H7 (cell line): Measurements from ENCODE around the gene AVP. TPM values are rescaled to one million over a fixed set of nuclear protein-coding genes. Genes with fewer than 3 reads are reported as not detected.
"Not testable (repeated sequence)": the region's sequence is repeated elsewhere in the genome, so short reads cannot be mapped to it uniquely, and the experiment has no call there.

ENCODE experiments used
- DNase-seq: peaks from one replicate; pipeline ENCODE4 v3.0.0; 2012
- H3K27me3 ChIP-seq: 2 replicates; pipeline ENCODE4 v1.6.0; 2011; ENCODE audit warnings: mild to moderate bottlenecking, low read length; ENCODE audit not compliant: control insufficient read depth, insufficient read depth
- H3K36me3 ChIP-seq: replicated peaks from 2 replicates; pipeline ENCODE4 v1.5.1; 2011; ENCODE audit warnings: low read length; ENCODE audit not compliant: control insufficient read depth, insufficient read depth
- H3K4me3 ChIP-seq: 2 replicates; pipeline ENCODE4 v1.5.1; 2011; ENCODE audit warnings: low read depth, mild to moderate bottlenecking, control low read depth, low read length, moderate library complexity; ENCODE audit not compliant: insufficient read depth
- total RNA-seq: library from RNA; depleted of rRNA; stranded (reverse); fragments of >200 nt; shearing (Covaris generic); gene quantifications from 2 replicates; pipeline ENCODE4 v1.2.3, GENCODE V29; 2014; rRNA removed

Gene AVP, protein sequence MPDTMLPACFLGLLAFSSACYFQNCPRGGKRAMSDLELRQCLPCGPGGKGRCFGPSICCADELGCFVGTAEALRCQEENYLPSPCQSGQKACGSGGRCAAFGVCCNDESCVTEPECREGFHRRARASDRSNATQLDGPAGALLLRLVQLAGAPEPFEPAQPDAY
- total RNA-seq = not detected in 2 replicates

DNA sequence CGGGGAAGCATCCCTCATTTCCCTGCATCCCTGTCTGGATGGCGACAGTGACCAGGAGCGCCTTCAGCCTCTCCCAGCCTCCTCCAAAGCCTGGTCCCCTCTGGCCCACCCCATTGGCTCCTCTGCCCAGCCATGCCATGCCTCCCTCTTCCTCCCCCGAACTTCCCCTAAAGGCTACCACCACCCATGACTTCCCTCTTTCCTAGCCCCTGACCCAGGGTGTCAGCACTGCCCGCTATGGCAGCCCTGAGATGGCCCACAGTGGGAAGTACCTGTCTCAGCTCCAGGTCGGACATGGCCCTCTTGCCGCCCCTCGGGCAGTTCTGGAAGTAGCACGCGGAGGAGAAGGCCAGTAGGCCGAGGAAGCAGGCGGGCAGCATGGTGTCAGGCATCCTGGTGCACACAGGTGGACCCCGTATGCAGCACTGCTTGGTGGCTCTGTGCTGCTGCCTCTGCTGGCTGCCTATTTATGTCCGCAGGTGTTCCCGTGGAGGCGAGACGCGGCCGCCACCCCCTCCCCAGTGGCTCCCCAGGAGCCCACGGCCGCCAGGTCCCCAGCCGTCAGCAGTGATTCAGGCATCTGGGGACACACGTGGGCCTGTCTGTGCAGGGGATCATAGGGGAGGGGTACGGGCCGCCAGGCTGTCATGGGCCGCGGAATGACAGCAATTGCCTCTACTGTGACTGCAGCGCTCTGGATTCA lies at the start of gene AVP:
Gene AVP, minus strand, starts transcription at position 442 of the 703 bp plus-strand sequence. Its CDS starts 50 bp downstream, at position 392.
- no peaks in the 10 kb centered on the region for H3K36me3 ChIP-seq
- H3K4me3 ChIP-seq = no peak within 1 kb of the TSS; the same call in 1 of the 2 replicates
- peaks cover 45% of the 10 kb centered on the region for H3K27me3 ChIP-seq
- DNase-seq = peak; percentile 66

DNA sequence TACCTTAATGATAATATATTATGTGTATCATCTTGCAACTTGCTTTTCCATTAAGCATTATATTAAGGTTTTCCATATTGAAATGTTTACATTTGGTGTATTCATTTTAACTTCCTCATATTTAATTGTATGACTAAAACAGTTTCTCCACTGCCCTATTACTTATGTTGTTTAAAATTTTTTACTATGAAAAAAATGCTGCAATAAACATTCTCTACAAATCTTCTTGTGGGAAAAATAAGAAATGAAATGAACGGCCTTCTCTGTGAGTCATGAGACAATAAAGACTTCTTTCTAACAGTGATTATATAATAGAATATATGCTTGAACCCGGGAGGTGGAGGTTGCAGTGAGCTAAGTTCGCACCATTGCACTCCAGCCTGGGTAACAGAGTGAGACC lies 49.6 kb upstream of the AVP start:
- no peak for DNase-seq
- no peak overlapping the region for H3K4me3 ChIP-seq
- H3K36me3 ChIP-seq = no peaks in the 10 kb centered on the region
- no peaks in the 10 kb centered on the region for H3K27me3 ChIP-seq

DNA sequence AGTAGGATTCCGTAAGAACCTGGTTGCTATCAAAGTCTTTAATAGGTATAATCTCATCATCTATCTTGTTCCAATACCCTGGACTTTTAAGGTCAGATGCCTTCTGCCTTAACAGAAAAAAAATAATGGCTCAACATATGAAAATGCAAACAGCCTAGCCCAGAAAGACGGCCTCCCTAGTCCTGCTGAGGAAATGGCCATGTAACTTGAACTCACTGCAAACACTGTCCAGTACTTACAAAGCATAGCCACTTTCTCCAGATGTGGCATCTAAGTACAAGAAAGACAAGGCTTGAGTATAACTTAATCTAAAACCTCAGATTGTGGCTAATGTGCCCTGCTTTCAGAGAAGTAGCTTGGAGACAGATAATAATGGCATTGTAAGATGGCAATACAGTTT lies 48.6 kb upstream of the AVP start:
- no peak overlapping the region for H3K4me3 ChIP-seq
- H3K27me3 ChIP-seq = no peaks in the 10 kb centered on the region
- H3K36me3 ChIP-seq = no peaks in the 10 kb centered on the region
- DNase-seq = no peak

DNA sequence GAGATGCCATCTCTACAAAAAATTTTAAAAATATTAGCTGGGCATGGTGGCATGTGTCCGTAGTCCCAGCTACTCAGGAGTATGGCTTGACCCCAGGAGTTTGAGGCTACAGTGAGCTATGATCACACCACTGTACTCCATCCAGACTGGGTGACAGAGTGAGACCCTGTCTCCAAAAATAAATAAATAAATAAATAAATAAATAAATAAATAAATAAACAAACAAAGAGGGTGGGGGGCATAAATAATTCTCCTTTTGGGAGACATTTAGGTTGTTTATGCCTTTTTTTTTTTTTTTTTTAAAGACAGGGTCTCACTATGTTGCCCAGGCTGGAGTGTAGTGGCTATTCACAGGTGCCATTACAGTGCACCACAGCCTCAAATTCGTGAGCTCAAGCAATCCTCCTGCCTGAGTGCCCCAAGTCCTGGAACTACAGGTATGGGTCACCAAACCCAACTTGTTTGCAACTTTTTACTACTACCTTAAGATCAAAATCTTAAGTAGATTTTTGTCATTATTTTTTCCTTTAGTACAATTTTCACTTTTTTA lies 45.6 kb upstream of the AVP start:
- Histone ChIP-seq H3K36me3 (no peaks in the 10 kb centered on the region), H3K27me3 (no peaks in the 10 kb centered on the region), H3K4me3 (no peak overlapping the region)
- no peak for DNase-seq

DNA sequence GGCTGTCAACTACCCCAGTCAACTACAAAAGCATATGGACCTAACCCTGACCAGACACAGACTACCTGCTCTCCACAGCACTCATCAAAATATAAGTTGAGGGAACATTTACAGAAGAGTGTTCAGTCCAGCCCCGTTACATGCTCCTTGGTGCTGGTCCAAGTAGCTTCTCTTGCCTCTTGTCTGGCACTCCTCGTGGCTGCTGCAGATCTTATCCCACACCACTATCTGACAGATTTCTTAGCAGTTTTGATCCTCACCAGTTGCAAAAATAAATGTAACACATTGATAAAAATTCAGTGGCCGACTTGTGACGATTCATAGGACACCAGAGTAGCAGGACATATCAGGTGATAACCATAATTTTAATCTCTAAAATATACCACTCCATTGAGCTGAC lies 44.6 kb upstream of the AVP start:
- Histone ChIP-seq H3K4me3 (no peak overlapping the region), H3K36me3 (no peaks in the 10 kb centered on the region), H3K27me3 (no peaks in the 10 kb centered on the region)
- DNase-seq = no peak

DNA sequence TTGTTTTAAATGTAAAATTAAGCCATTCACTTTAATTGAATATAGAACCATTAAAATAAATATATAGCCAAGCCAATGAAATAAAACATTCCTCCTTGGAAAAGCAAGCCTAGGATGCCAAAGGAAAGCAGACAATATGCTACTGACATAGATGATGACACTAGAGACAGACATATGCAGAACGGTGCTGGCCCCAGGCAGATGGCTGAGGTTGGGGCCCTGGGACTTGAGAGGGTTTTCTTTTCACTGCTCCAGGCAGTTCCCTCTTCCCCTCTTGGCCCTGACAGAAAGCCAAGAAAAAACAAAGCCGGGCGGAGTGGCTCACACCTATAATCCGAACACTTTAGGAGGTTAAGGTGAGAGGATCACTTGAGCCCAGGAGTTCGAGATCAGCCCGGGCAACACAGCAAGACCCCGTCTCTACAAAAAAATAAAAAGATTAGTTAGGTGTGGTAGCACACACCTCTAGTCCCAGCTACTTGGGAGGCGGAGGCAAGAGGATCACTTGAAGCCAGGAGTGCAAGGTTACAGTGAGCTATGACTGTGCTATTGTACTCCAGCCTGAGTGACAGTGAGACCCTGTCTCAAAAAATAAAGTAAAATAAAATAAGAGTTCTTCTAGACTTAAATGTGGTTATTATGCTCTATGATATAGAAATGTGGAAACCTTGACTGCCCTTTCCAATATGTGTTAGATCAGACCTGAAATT lies 43.9 kb upstream of the AVP start:
- H3K36me3 ChIP-seq = no peaks in the 10 kb centered on the region
- DNase-seq = no peak
- H3K27me3 ChIP-seq = no peaks in the 10 kb centered on the region
- H3K4me3 ChIP-seq = no peak overlapping the region

DNA sequence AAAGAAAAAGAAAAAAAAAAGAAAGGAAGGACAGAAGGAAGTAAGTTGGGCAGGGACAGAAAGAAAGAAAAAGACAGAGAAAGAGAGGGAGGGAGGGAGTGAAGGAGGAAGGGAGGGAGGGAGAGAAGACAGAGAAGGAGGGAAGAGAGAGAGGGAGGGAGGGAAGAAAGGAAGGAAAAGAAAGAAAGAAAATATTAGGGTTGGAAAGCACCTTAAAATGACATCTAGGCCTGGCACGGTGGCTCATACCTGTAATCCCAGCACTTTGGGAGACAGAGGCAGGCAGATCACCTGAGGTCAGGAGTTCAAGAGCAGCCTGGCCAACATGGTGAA lies 42.0 kb upstream of the AVP start:
- Histone ChIP-seq H3K36me3 (peaks cover 10% of the 10 kb centered on the region), H3K4me3 (no peak overlapping the region), H3K27me3 (no peaks in the 10 kb centered on the region)
- no peak for DNase-seq

DNA sequence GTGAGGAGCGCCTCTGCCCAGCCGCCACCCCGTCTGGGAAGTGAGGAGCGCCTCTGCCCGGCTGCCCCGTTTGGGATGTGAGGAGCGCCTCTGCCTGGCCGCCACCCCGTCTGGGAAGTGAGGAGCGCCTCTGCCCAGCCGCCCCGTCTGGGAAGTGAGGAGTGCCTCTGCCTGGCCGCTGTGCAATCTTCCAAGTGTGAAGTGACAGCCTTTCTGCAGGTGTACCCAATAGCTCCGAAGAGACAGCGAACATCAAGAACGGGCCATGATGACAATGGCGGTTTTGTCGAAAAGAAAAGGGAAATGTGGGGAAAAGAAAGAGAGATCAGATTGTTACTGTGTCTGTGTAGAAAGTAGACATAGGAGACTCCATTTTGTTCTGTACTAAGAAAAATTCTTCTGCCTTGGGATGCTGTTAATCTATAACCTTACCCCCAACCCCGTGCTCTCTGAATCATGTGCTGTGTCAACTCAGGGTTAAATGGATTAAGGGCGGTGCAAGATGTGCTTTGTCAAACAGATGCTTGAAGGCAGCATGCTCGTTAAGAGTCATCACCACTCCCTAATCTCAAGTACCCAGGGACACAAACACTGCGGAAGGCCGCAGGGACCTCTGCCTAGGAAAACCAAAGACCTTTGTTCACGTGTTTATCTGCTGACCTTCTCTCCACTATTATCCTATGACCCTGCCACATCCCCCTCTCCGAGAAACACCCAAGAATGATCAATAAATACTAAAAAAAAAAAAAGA lies 41.4 kb upstream of the AVP start:
- peaks cover 11% of the 10 kb centered on the region for H3K36me3 ChIP-seq
- not testable (repeated sequence) for H3K4me3 ChIP-seq, H3K27me3 ChIP-seq, DNase-seq

DNA sequence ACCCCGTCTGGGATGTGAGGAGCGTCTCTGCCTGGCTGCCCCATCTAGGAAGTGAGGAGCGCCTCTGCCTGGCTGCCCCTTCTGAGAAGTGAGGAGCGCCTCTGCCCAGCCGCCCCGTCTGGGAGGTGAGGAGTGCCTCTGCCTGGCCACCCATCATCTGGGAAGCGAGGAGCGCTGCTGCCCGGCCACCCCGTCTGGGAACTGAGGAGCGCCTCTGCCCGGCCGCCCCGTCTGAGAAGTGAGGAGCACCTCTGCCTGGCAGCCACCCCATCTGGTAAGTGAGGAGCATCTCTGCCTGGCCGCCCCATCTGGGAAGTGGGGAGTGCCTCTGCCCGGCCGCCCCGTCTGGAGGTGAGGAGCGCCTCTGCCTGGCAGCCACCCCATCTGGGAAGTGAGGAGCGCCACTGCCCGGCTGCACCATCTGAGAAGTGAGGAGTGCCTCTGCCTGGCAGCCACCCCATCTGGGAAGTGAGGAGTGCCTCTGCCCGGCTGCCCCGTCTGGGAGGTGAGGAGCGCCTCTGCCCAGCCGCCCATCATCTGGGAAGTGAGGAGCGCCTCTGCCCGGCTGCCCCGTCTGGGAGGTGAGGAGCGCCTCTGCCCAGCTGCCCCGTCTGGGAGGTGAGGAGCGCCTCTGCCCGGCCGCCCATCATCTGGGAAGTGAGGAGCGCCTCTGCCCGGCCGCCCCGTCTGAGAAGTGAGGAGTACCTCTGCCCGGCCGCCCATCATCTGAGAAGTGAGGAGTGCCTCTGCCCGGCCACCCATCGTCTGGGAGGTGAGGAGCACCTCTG lies 40.4 kb upstream of the AVP start:
- peaks cover 11% of the 10 kb centered on the region for H3K36me3 ChIP-seq
- H3K4me3 ChIP-seq, DNase-seq, H3K27me3 ChIP-seq: not testable (repeated sequence)

DNA sequence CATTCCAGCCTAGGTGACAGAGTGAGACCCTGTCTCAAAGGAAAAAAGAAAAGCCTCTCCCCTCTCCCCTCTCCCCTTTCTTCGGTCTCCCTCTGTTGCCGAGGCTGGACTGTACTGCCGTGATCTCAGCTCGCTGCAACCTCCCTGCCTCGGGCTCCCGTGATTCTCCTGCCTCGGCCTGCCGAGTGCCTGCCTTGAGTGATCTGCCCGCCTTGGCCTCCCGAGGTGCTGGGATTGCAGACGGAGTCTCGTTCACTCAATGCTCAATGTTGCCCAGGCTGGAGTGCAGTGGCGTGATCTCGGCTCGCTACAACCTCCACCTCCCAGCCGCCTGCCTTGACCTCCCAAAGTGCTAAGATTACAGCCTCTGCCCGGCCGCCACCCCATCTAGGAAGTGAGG lies 39.6 kb upstream of the AVP start:
- not testable (repeated sequence) for DNase-seq, H3K4me3 ChIP-seq, H3K27me3 ChIP-seq
- peaks cover 11% of the 10 kb centered on the region for H3K36me3 ChIP-seq

DNA sequence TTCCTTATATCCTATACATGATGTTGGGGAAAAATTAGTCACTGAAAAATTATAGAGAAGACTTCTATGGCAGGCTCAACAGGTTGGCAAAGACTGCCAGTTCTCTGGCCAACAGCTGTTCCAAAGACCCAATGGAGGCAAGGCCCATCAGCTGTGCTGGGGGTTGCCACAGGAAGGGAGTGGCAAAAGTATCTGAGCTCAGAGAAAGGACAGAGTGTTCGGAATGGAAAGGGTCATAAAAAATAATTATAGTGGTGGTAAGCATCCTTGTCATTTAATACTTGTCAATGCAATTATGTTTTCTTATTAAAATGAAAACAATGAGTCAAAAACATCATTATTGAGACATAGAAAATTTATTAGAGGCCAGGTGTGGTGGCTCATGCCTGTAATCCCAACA lies 39.0 kb upstream of the AVP start:
- DNase-seq = no peak
- peaks cover 11% of the 10 kb centered on the region for H3K36me3 ChIP-seq
- H3K4me3 ChIP-seq = no peak overlapping the region
- no peaks in the 10 kb centered on the region for H3K27me3 ChIP-seq

DNA sequence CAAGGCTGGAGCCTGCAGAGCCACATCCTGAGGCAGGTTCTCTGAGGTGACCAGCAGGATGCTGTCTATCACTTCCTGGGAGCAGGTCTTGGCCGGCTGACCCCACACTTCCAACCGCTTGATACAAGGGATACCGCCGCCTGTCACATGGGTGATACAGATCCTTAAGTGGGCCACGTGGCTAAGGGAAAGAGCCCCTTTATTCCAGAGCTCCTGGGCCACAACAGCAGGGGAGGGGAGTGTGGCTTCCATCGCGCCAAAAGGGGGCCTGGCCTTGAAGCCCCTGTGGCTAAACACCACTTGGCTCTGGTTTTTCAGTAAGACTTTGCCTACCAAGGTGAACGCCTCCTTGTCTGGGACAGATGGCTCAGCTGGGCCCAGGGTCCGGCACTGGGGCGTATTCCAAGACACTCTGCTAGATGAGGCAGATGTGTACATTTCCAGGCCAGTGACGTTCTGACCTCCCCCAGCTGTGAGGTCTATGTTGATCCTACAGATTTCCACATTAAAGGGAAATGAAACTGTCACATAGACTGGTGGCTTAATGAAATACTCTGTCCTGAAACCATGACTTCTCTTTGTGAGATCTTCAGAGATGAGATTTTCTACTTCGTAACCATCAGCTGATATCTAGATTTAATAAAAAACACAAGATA lies 37.6 kb upstream of the AVP start:
- H3K4me3 ChIP-seq = no peak overlapping the region
- no peak for DNase-seq
- H3K36me3 ChIP-seq = peaks cover 11% of the 10 kb centered on the region
- no peaks in the 10 kb centered on the region for H3K27me3 ChIP-seq

DNA sequence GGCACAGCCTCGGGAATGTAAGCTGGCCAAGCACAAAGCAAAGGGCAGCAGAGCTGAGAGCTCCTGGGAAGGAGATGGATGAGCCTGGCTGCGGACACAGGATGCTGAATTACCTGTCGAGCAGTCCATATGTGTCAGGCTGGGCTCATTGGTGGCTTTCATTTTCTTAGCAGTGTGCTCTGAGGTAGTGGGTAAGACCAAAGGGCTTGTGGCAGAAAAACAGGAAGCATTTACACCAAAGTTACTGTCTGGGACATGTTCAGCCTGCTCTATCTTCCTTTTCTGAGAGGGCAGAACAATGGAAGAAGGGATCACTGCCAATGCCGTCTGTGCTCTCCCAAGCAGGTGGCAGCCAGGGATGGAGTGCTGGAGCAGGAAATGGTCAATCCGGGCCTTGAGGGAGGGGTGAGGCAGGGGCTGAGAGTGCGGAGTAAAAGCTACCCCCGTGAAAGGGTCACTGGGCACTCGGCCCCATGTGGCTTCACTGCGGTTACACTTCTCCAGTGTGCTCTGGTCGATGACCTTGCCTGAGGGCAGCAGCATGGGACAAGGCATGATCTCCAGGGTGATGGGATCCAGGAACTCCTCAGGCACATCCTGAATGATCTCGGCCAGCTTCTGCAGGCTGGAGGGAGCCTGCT lies 36.9 kb upstream of the AVP start:
- Histone ChIP-seq H3K4me3 (no peak overlapping the region), H3K36me3 (peaks cover 11% of the 10 kb centered on the region), H3K27me3 (no peaks in the 10 kb centered on the region)
- DNase-seq = no peak
